Measurements from ENCODE around the gene AIF1L. TPM values are rescaled to one million over a fixed set of nuclear protein-coding genes. Genes with fewer than 3 reads are reported as not detected.

AIF1L gene
- total and polyA plus RNA-seq, 2 donors (not counting 1 experiment from before 2014, with no cell fraction given) = 2.3 to 3.3 TPM

GRCh38 chr9:131167146-131167692 is 70.9 kb downstream of the AIF1L start:
- H4K20me1 ChIP-seq (ENCODE audit: control insufficient read depth, extremely low read depth, insufficient read depth, low read length) = no peaks in the 10 kb centered on the region
- H3K9me3 ChIP-seq (ENCODE audit: control insufficient read depth, insufficient read depth, low read depth, low read length) = no peaks in the 10 kb centered on the region
- no peak overlapping the region for H3K9ac ChIP-seq (ENCODE audit: insufficient read depth, low read length)
- no peak overlapping the region for H3K4me3 ChIP-seq (replicated peaks in 1 of 4; ENCODE audit: control extremely low read depth in 1 of 4, insufficient read depth in 1 of 4, low read depth in 3 of 4, low read length in 4 of 4)
- no peaks in the 10 kb centered on the region for H3K27me3 ChIP-seq (ENCODE audit: control insufficient read depth, insufficient read depth, low read length)
- DNase-seq (ENCODE audit: low read depth in 2 of 2) = no peak
- H3K27ac ChIP-seq (ENCODE audit: insufficient read depth, low read length) = no peak overlapping the region
- no peaks in the 10 kb centered on the region for H3K79me2 ChIP-seq (ENCODE audit: control insufficient read depth, insufficient read depth, low read length)
- H3K4me2 ChIP-seq (ENCODE audit: extremely low read depth, insufficient read depth, low read length) = no peak overlapping the region
- no peaks in the 10 kb centered on the region for H3K4me1 ChIP-seq (ENCODE audit: control insufficient read depth, extremely low read depth, insufficient read depth, low read length)
- H2AFZ ChIP-seq (ENCODE audit: low read length) = no peak overlapping the region
- peaks cover 2% of the 10 kb centered on the region for H3K36me3 ChIP-seq (ENCODE audit: control insufficient read depth, insufficient read depth, low read length)
- TF ChIP-seq CTCF (conservative IDR thresholded peaks at IDR 0.05 in 1 of 2, IDR thresholded peaks at IDR 0.05 in 1 of 2; ENCODE audit: low read depth in 1 of 2, low read length in 2 of 2) (no peak), EZH2 (IDR thresholded peaks at IDR 0.05; ENCODE audit: low read length, missing control alignments) (no peak)

GRCh38 chr9:131167936-131168335 is 71.6 kb downstream of the AIF1L start:
- Histone ChIP-seq H3K9ac (ENCODE audit: insufficient read depth, low read length) (no peak overlapping the region), H3K79me2 (ENCODE audit: control insufficient read depth, insufficient read depth, low read length) (no peaks in the 10 kb centered on the region), H3K9me3 (ENCODE audit: control insufficient read depth, insufficient read depth, low read depth, low read length) (no peaks in the 10 kb centered on the region), H3K27ac (ENCODE audit: insufficient read depth, low read length) (no peak overlapping the region), H3K4me3 (replicated peaks in 1 of 4; ENCODE audit: control extremely low read depth in 1 of 4, insufficient read depth in 1 of 4, low read depth in 3 of 4, low read length in 4 of 4) (no peak overlapping the region), H3K4me1 (ENCODE audit: control insufficient read depth, extremely low read depth, insufficient read depth, low read length) (no peaks in the 10 kb centered on the region), H4K20me1 (ENCODE audit: control insufficient read depth, extremely low read depth, insufficient read depth, low read length) (no peaks in the 10 kb centered on the region), H2AFZ (ENCODE audit: low read length) (no peak overlapping the region), H3K36me3 (ENCODE audit: control insufficient read depth, insufficient read depth, low read length) (peaks cover 2% of the 10 kb centered on the region), H3K4me2 (ENCODE audit: extremely low read depth, insufficient read depth, low read length) (no peak overlapping the region), H3K27me3 (ENCODE audit: control insufficient read depth, insufficient read depth, low read length) (no peaks in the 10 kb centered on the region)
- TF ChIP-seq CTCF (conservative IDR thresholded peaks at IDR 0.05 in 1 of 2, IDR thresholded peaks at IDR 0.05 in 1 of 2; ENCODE audit: low read depth in 1 of 2, low read length in 2 of 2) (no peak), EZH2 (IDR thresholded peaks at IDR 0.05; ENCODE audit: low read length, missing control alignments) (no peak)
- DNase-seq (ENCODE audit: low read depth in 2 of 2) = no peak

- Histone ChIP-seq H3K27ac (ENCODE audit: insufficient read depth, low read length) (no peak overlapping the region), H3K4me2 (ENCODE audit: extremely low read depth, insufficient read depth, low read length) (no peak overlapping the region)
These were observed 73.4 kb downstream of the AIF1L start for GRCh38 chr9:131169563-131170240.

More at GRCh38 chr9:131169563-131170240, 73.4 kb downstream of the AIF1L start:
- Histone ChIP-seq H3K36me3 (ENCODE audit: control insufficient read depth, insufficient read depth, low read length) (peaks cover 4% of the 10 kb centered on the region), H3K4me3 (replicated peaks in 1 of 4; ENCODE audit: control extremely low read depth in 1 of 4, insufficient read depth in 1 of 4, low read depth in 3 of 4, low read length in 4 of 4) (no peak overlapping the region), H2AFZ (ENCODE audit: low read length) (no peak overlapping the region), H3K4me1 (ENCODE audit: control insufficient read depth, extremely low read depth, insufficient read depth, low read length) (no peaks in the 10 kb centered on the region), H3K9me3 (ENCODE audit: control insufficient read depth, insufficient read depth, low read depth, low read length) (no peaks in the 10 kb centered on the region), H3K9ac (ENCODE audit: insufficient read depth, low read length) (no peak overlapping the region), H3K27me3 (ENCODE audit: control insufficient read depth, insufficient read depth, low read length) (no peaks in the 10 kb centered on the region), H4K20me1 (ENCODE audit: control insufficient read depth, extremely low read depth, insufficient read depth, low read length) (no peaks in the 10 kb centered on the region), H3K79me2 (ENCODE audit: control insufficient read depth, insufficient read depth, low read length) (no peaks in the 10 kb centered on the region)
- DNase-seq (ENCODE audit: low read depth in 2 of 2) = no peak
- TF ChIP-seq CTCF (conservative IDR thresholded peaks at IDR 0.05 in 1 of 2, IDR thresholded peaks at IDR 0.05 in 1 of 2; ENCODE audit: low read depth in 1 of 2, low read length in 2 of 2) = no peak
- TF ChIP-seq EZH2 (IDR thresholded peaks at IDR 0.05; ENCODE audit: low read length, missing control alignments) = no peak

Other genes with a start within 250 kb of the AIF1L start
- not detected in 2 replicates for gene QRFP, start 199.7 kb upstream of the AIF1L start, total RNA-seq
- not detected in 2 replicates for gene QRFP, start 199.7 kb upstream of the AIF1L start, polyA plus RNA-seq
- 7.3 and 9.8 TPM in 2 replicates for gene FIBCD1, start 157.3 kb upstream of the AIF1L start, total RNA-seq
- 7.2 and 28.0 TPM in 2 replicates for gene FIBCD1, start 157.3 kb upstream of the AIF1L start, polyA plus RNA-seq
- under 0.01 and 0.17 TPM in 2 replicates for gene LAMC3, start 87.4 kb upstream of the AIF1L start, total RNA-seq
- gene LAMC3, start 87.4 kb upstream of the AIF1L start, polyA plus RNA-seq = 0.02 and 1.4 TPM in 2 replicates
- 8.7 and 12.2 TPM in 2 replicates for gene NUP214, start 29.1 kb downstream of the AIF1L start, total RNA-seq
- gene NUP214, start 29.1 kb downstream of the AIF1L start, polyA plus RNA-seq = 5.0 and 6.8 TPM in 2 replicates
- gene FAM78A, start 180.0 kb downstream of the AIF1L start, total RNA-seq = 0.33 and 0.51 TPM in 2 replicates
- 0.26 and 0.40 TPM in 2 replicates for gene FAM78A, start 180.0 kb downstream of the AIF1L start, polyA plus RNA-seq
- gene PLPP7, start 193.2 kb downstream of the AIF1L start, total RNA-seq = 8.2 and 9.4 TPM in 2 replicates
- 2.8 and 3.0 TPM in 2 replicates for gene PLPP7, start 193.2 kb downstream of the AIF1L start, polyA plus RNA-seq

Measured in fibroblast of lung (primary cell).